CD4-positive, alpha-beta T cell treated with Interleukin-10 for 1 hour (primary cell): ENCODE data around the gene GPX8.

ENCODE experiments used
- DNase-seq: peaks from one replicate; pipeline ENCODE4 v3.0.0-alpha.2; 2020

Gene GPX8

GRCh38 chr5:55159763-55160492 is at the start of gene GPX8:
TSS of gene GPX8 (plus strand) at chr5:55160171. CDS start at chr5:55160193, 22 bp downstream.
- DNase-seq: peak; percentile 68

DNA sequence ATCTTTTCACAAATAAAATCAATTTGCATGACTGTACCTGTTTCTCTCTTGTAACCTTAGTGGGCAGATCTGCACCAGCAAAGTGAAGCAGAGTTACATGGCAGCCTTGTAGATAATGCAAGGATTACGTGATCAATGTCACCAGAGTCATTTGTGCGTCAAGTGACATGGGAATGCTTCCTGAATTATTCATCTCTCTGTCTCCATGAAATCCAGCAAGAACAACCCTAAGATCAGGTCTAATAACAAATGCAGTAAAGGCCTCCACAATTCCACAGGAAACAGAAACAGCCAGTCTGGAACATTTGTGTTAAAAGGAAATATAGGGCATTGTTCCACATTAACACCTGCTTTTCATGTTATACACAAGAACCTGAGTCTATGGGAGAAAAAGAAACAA is 49.8 kb upstream of the GPX8 start:
- no peak for DNase-seq

DNA sequence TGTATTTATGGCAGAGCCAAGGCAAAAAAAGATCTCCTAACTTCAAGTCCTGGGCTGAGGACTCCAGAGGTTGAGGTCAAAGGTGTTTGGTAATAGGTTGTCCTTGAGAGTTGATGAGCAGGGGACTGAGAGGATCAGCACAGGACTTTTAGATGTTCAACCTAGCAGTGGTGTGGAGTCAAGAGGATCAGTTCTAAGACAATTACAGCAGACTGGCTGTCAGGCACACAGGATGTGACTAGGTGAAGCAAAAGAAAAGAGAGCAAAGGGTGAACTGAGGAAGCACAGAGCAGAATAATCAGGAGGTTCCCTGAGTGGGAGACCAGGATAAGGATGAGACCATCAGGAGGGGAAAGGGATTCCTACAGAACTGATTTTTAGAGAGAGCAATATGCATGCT is 46.6 kb upstream of the GPX8 start:
- no peak for DNase-seq

GRCh38 chr5:55114061-55114460 is 45.9 kb upstream of the GPX8 start:
- DNase-seq: no peak

GRCh38 chr5:55123365-55123764 is 36.6 kb upstream of the GPX8 start:
- DNase-seq: no peak

- DNase-seq: no peak
Measured at GRCh38 chr5:55134053-55134722, 25.8 kb upstream of the GPX8 start.

GRCh38 chr5:55136521-55136920 is 23.4 kb upstream of the GPX8 start:
- no peak for DNase-seq

DNA sequence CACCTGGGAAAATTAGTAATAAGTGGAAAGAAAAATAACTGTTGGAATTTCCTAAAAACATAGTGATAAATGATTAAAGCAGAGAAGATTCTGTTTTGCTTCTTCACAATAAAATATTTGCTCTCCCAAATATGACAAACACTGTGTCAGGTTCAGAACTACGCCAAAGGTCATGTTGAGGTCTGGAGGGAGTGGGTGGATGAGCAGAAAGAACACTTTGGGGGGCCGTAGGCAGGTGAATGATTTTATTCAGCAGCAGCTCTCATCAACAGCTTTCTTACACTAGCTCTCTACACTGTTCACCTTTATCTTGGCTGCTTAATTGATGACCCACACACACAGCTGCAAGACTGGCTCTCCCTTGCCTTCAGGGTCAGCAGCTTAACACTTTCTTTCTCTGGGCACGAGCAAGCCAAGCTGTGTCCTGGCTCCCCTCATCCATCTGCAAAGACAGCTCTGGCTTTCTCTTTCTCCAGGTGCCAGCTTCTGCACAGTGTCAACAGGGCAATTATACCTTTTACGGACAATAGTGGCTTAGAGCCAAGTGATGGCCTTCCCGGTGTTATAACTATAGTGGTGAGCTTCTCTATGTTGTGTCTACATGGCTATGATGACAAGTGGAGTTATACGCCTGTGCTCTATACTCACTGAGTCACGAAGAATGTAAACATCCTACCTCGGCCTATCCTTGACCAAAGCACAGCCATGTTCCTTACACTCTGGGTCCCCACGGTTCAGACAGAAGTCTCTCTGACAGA is 18.9 kb upstream of the GPX8 start:
- no peak for DNase-seq

DNA sequence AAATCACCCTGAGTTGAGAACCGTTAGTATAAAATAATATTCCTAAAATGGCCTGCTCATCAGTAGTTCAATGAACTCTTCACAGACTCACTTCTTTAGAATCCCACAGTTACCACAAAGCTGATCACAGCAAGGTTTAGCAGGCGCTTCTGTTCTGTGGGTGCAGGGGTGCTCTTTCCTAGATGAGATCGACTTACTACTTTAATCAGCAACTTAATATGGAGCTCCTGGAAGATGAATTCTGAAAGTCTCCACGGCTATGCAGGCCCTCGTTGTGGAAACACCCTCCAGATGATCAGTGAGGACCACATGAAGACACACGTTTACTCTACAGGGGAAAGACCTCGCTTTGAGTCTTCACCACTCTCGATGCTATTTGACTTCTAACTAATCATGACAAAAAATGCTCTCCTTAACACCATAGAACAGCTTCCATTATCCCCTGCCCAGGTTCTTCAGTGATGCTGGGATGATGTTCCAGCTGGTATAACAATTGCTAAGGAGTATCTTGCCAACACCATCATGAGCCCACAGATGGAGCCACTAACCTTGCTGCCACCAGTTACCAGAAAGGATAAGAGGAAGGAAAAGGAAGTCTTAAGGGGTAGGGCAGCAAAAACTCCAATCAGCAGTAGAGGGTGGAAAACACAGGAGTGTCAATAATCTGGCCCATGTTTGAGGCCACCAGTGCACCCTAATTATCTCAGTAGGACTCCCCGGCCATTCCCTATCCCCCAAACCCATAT is 17.9 kb upstream of the GPX8 start:
- DNase-seq: peak; percentile 14

GRCh38 chr5:55143624-55144023 is 16.3 kb upstream of the GPX8 start:
- DNase-seq: no peak

DNA sequence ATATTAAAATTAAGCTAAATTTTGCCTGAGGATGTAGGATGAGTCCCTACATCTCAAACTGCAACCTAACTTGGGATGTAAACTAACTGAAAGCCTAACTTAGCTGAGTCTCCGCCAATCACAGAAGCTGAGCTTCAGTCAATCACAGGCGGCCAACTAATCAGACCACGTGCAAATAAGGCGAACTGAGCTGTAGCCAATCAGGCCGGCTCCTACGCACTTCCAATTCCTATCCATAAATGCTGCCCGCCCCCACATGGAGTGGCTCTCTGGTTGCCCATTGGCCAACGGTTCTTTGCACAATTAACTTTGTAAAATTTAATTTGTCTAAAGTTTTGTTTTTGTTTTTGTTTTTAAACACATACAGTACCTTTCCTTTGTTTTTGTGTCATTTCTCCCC is 13.9 kb upstream of the GPX8 start:
- DNase-seq: no peak

- DNase-seq: peak; percentile 90
Measured at GRCh38 chr5:55146543-55147151, 13.3 kb upstream of the GPX8 start.

GRCh38 chr5:55149308-55149795 is 10.6 kb upstream of the GPX8 start:
- no peak for DNase-seq

DNA sequence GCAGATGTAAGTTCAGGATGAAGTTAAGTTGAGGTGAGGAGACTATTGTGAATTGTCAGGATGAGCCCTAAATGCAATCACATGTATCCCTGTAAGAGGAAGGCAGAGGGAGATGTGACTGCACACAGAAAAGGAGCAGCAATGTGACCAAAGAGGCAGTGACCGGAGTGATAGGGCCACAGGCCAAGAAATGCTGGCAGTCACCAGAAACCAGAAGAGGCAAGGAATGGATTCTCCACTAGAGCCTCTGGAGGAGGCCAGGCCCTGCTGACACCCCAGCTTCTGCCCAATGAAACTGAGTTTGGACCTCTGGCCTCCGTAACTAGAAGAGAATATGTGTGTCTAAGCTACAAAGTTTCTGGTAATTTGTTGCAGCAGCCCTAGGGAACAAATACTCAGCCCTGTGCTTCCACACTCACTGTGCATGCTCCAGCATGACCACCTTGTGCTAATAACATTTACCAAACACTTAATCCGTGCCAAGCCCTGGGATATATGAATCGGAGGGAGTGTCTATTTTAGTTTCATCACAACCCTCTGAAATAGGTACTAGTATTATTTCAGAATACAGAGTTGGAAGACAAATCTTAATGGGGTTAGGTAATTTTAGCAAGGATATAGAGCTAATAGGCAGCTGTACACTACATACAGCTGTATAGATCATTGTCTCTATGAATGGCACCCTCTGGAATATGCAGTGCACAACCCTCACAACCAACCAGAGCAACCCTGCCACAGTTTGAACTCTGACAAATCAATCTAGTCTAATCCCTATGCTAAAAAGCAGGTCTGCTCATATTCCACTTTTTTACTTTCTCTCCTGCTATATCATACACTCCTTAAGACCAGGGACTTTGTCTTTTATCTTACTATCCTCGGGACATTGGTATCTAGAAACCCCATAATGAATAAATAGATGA is 7.8 kb upstream of the GPX8 start:
- DNase-seq: no peak

DNA sequence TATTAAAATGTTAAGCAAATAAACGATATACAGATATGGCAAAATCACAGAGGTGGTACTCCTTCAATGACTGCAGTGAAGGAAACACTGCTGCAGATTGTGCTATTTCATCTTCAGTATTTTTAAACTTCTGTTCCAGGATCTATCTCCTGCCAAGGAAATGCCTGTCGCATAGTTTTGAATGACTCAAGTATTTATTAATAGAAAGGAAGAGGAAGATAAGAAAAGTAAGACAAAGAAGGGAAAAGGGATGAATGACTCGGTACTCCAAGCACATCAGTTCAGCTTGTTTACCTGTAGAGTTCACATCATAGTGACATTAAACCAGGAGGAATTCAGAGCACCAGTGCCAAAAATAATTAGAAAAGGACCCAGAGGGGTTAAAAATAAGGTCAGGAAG is 5.1 kb upstream of the GPX8 start:
- DNase-seq: no peak

- no peak for DNase-seq
Measured at GRCh38 chr5:55160493-55161209, 680 bp downstream of the GPX8 start.

DNA sequence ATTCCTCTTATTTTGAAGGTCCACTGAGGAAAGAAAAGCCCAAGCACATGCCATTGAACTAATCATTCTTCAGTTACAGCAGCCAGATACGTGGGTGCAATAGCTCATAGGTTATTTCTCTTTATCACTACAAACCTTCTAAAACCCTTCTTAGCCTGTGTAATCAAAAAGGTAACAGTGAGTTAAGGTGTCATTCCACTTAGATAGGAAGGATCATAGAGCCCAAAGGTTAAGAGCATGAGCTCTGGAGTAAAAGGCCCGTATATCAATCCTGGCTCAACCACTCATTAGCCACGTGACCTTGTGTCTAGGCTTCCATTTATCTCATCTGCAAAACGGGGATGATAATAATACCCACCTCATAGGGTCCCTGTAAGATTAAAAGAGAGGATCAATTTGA is 2.7 kb downstream of the GPX8 start:
- no peak for DNase-seq

- no peak for DNase-seq
Measured at GRCh38 chr5:55171471-55171870, 11.5 kb downstream of the GPX8 start.

DNA sequence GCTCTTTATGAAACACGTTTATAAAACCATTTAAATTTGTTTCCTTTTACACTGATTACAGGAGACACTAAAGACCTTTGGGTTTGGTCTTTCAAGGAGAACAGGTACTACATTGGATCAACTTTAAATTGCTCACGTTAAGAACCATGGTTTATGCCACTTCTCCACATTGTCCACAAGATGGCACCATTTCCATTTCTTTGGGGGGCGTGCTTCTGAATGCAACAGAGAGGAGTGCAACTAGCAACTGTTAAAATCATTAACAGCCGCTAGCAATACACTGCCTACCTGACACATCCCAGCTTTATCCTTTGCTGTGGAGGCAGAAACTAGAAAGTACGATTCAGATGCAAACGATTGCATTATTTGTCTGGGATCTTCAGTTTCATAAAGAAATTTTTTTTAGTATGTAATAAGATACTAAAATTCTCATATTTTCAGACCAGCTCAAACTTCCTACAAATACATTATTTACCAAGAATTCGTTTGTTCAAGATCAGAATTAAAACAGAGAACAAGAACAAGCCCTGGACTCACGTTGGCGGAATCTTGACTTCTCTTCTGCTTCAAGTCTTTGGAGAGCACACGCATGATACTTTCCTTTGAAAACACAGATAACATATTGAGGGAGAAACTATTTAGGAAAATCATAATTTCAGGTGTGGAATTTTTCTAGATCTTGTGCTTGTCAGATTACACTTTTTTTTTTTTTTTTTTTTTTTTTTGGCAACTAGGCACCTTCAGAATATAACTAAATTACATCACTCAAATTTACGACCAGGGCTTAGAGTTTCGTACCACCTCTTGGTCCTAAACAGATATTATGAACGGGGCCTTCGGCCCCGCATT is 12.3 kb downstream of the GPX8 start:
- DNase-seq: peak; percentile 87
